HG02840 (cell line): Measurements from ENCODE around the gene MRTO4.

Experiments used
- ATAC-seq: cut with Tn5 transposase; IDR thresholded peaks from one replicate; pipeline ENCODE4 v1.9.1; 2021; ENCODE audit warnings: mild to moderate bottlenecking, moderate library complexity, moderate number of reproducible peaks; ENCODE audit not compliant: unreplicated experiment, low FRiP score

Gene MRTO4

DNA sequence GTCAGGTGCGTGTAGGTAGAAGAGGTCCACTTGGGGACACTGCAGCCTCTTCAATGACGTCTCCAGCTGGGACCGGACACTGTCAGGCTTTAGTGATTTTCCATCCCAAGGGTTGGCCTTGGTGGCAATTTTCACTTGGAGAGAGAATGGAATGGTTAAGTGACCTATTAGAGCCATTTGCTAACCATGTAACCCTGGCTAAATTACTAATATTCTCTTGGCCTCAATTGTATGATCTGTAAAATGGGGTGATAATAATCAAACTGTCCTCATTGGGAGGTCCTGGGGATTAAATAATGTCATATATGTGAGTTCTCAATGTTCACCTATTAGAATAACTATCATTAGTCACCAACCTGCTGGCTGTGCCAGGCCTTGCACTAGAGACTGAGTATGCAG, 56.9 kb downstream of the MRTO4 start:
- no peak for ATAC-seq

GRCh38 chr1:19309123-19309813, 57.7 kb downstream of the MRTO4 start:
- ATAC-seq: no peak
